ENCODE data around the gene CWC27.
A peak's percentile ranks its signal among the peaks of the same experiment; 100 is the strongest.

The CWC27 gene, protein sequence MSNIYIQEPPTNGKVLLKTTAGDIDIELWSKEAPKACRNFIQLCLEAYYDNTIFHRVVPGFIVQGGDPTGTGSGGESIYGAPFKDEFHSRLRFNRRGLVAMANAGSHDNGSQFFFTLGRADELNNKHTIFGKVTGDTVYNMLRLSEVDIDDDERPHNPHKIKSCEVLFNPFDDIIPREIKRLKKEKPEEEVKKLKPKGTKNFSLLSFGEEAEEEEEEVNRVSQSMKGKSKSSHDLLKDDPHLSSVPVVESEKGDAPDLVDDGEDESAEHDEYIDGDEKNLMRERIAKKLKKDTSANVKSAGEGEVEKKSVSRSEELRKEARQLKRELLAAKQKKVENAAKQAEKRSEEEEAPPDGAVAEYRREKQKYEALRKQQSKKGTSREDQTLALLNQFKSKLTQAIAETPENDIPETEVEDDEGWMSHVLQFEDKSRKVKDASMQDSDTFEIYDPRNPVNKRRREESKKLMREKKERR
- total RNA-seq, result 30.6 to 40.7 (median 38.1) reads per million in 4 donors

- peak; percentile 47 to 90 (median 69) for DNase-seq
Measured at GRCh38 chr5:64768358-64769312, at the start of gene CWC27, which contains the start of gene SREK1IP1. TSS of gene CWC27 (plus strand) at chr5:64768930. CDS start at chr5:64769147, 217 bp downstream. TSS of gene SREK1IP1 (minus strand) at chr5:64768691. CDS start at chr5:64768517, 174 bp downstream.

- DNase-seq, result no peak
Measured at GRCh38 chr5:64722588-64722987, 46.1 kb upstream of the CWC27 start.

DNA sequence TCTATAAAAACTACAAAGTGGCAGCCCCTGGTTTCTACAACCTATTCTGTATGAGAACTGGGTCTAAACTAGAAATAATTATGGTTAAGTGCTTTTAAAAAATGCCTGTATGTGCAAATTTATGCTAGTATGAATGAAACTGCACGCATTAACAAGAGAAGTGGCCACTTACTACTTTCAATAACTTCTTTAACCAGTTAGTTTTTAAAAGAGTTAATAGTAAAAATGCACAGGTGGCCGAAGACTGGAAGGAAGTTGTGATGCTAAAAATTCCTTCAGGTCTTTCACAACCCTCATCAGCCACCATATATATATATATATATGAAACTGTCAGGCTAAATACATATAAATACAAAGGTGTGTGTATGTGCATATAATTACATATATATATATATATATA lies 41.6 kb upstream of the CWC27 start:
- DNase-seq, result no peak

- no peak for DNase-seq
Measured at GRCh38 chr5:64742411-64742810, 26.3 kb upstream of the CWC27 start.

- DNase-seq, result no peak
Measured at GRCh38 chr5:64742821-64743220, 25.9 kb upstream of the CWC27 start.

- DNase-seq, result no peak
Measured at GRCh38 chr5:64744914-64745313, 23.8 kb upstream of the CWC27 start.

GRCh38 chr5:64746446-64746845 lies 22.3 kb upstream of the CWC27 start:
- DNase-seq, result no peak

GRCh38 chr5:64749385-64749784 lies 19.3 kb upstream of the CWC27 start:
- no peak for DNase-seq

DNA sequence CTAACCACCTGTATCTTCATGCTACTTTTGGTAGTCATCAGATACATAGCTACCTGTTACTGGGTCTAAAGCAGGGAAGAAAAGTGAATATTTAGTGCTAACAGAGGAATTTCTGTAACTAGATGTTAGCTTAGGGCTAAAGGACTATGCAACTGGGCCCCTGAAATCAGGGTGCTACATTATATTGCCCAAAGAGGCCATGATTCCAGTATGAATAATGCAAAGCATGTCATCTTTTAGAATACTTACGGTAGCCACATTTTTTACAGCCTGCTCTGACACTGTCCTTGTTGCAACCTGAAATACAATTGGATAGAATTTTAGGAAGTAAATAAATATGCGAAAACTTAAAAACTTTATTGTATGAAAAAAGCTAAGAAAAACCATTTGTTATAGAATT lies 14.7 kb upstream of the CWC27 start:
- no peak for DNase-seq

- no peak for DNase-seq
Measured at GRCh38 chr5:64758901-64759300, 9.8 kb upstream of the CWC27 start.

DNA sequence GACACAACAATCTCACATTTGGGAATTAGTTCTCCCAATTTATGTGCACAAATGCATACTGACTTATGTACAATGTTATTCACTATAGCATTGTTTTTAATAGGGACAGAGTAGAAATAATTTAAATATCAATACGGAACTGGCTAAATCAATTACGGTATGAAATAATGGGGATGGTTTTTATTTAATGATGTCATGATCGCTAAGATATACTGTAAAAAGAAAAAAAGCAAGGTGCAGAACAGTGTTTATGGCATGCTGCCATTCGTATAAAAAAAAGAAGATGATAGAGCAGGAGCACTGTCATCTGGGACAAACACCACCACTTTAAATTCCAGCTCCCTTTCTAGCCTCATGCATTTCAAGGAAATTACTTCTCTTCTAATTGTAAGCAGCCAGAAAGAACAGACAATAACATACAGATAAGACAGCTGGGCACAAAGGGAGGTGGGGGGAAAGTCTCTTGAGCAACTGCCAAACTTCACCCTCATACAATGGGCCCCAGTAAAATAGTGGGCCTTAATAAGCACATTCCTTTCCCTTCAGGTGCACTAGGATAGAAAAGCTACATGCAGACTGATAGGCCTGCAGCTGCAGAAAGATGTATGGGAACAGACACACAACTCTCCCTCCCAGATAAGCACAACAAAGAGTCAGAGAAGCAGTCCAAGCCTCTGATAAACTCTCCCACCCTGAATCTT lies 8.6 kb upstream of the CWC27 start:
- no peak for DNase-seq

GRCh38 chr5:64763948-64764503 lies 4.7 kb upstream of the CWC27 start:
- no peak for DNase-seq

DNA sequence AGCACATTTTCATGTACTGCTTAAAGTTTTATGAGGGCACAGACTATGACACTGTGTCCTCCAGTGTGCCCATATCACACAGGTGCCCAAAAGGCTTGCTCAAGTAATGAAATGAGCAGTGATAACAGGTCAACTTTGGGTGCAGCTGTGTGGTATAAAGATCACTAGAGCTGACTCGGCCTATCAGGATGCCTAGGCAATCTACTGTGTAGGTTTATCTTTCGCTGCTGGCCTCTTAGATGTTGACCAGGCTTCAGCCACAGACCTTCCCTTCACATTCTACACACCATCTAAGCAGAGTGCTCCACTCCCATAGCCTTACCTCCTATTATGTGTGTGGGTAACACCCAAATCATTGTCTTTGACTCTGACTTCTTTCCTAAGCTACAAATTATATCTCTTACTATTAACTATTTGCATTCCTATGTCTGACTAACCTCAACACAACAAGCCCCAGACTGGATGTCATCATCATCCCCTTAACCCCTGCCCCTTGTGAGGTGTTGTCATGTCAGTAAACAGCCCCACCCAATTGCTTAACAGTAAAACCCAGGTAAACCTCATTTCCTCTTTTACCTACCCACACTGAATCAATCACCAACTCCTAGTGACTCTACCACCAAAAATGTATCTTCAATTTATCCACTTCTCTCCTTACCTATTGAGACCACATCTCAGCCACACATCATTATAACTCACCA lies 2.8 kb upstream of the CWC27 start:
- DNase-seq, result peak in 1 of 5 donors; percentile 35

- no peak for DNase-seq
Measured at GRCh38 chr5:64766941-64767340, 1.8 kb upstream of the CWC27 start.

DNA sequence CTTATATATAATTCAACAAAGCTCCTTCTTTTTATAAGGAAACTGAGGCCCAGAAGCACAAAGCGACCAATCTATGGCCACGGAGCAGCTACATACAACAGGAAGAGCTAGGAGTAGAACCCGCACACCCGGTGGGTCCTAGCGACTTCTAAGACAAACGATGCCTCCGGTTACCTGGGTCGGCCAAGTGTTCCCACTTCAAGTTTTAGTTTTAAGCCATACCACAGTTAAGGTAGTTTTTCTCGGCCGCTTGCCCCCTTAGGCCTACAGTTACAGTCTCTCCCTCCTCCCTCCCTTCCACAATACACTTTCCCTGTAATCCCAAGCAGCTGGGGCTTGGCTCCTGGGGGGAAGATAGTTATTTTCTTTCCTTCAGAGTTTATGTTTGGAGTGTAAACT lies 772 bp upstream of the CWC27 start:
- DNase-seq, result peak in 2 of 5 donors; percentile 3 to 24

DNA sequence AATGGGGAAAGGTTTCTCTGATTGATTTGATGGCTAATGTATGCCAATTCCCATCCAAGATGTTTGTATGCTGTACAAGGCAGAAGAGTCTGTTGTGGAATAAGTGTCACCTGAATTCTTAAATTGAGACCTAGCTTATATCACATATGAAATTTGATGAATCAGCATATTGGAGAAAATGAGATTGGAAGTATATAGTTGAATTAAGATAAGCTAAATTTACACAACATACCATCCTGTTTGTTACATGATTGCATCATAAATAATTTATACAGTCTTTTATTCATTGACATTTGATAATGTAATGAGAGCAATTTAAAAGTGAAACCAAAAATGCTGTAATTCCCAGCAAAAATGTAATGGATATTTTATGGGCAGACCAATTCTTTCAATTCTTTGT lies 1.1 kb downstream of the CWC27 start:
- DNase-seq, result no peak

- no peak for DNase-seq
Measured at GRCh38 chr5:64771736-64772135, 3.0 kb downstream of the CWC27 start.

DNA sequence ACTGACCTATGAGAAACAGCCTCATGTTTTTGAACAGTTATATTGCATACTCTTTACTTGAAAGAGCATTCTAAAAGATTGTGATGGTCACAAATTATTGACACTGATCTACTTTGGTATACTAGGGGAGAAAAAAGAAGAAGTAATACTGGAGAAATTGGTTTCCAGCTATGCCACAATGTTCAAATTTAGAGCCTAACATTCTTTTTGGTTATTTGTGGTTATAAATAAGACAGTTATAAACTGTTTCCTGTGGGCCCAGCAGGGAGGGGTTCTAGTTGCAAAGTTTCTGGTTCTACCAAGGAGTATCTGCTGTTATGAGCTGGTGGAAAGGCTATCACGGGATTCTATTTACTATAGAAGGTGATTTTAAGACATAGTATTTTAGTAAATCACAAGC lies 4.8 kb downstream of the CWC27 start:
- no peak for DNase-seq

GRCh38 chr5:64775291-64775690 lies 6.6 kb downstream of the CWC27 start:
- DNase-seq, result no peak

- peak; percentile 27 to 70 (median 61) for DNase-seq
Measured at GRCh38 chr5:64784451-64785025, 15.8 kb downstream of the CWC27 start.

GRCh38 chr5:64786372-64786771 lies 17.6 kb downstream of the CWC27 start:
- no peak for DNase-seq
